IMR-90 (cell line): ENCODE measurements around the gene KRT76. TPM values are rescaled to one million over a fixed set of nuclear protein-coding genes. Genes with fewer than 3 reads are reported as not detected.

Experiments
- ATAC-seq: fragments of 200-7000 bp; cut with Tn5 transposase; 2 replicates; pipeline ENCODE4 v1.9.1; 2020; ENCODE audit warnings: low read depth, mild to moderate bottlenecking, moderate library complexity
- BruUV-seq: library from RNA; stranded (reverse); fragments of 400-500 nt; replicated peaks from 2 replicates; lab custom pipeline; 2021; lab: Mats Ljungman, UMichigan
- CTCF ChIA-PET: fragments of 300-600 bp; formaldehyde crosslinking; extraction: SDS; loops from one replicate; lab custom pipeline; 2021; ENCODE audit warnings: antibody characterized with exemption; lab: Yijun Ruan, JAX
- POLR2A ChIA-PET: fragments of 300-600 bp; sonication (Branson Sonifier 250); formaldehyde crosslinking; loops from one replicate; lab custom pipeline; 2022; ENCODE audit warnings: antibody characterized with exemption; ENCODE audit not compliant: unreplicated experiment; lab: Charles Lee
- DNase-seq: peaks from one replicate; pipeline ENCODE4 v3.0.0; 2013
- H2AFZ ChIP-seq: replicated peaks from 2 replicates; pipeline ENCODE3; 2013; ENCODE audit warnings: low read length, mild to moderate bottlenecking; ENCODE audit not compliant: poor library complexity
- H2AK5ac ChIP-seq: 2 replicates; pipeline ENCODE4 v1.6.1; 2013; ENCODE audit warnings: low read depth, low read length, inconsistent platforms
- H2AK9ac ChIP-seq: replicated peaks from 2 replicates; pipeline ENCODE3; 2013; ENCODE audit warnings: mild to moderate bottlenecking, low read depth, low read length, moderate library complexity; ENCODE audit not compliant: poor library complexity
- H2BK120ac ChIP-seq: 2 replicates; pipeline ENCODE4 v1.6.1; 2013; ENCODE audit warnings: low read depth, low read length, inconsistent platforms
- H2BK15ac ChIP-seq: 3 replicates; pipeline ENCODE4 v1.6.1; 2013; ENCODE audit warnings: low read depth, low read length, inconsistent platforms
- H2BK20ac ChIP-seq: 2 replicates; pipeline ENCODE4 v1.6.1; 2013; ENCODE audit warnings: low read depth, mild to moderate bottlenecking, inconsistent platforms, low read length, moderate library complexity
- H2BK5ac ChIP-seq: 2 replicates; pipeline ENCODE4 v1.6.1; 2013; ENCODE audit warnings: mild to moderate bottlenecking, low read depth, low read length, inconsistent platforms; ENCODE audit not compliant: poor library complexity, severe bottlenecking
- H3K14ac ChIP-seq: replicated peaks from 2 replicates; pipeline ENCODE4 v1.6.1; 2013; ENCODE audit warnings: low read depth, low read length, inconsistent platforms
- H3K18ac ChIP-seq: 2 replicates; pipeline ENCODE4 v1.6.1; 2013; ENCODE audit warnings: low read depth, low read length, control low read depth
- H3K23ac ChIP-seq: 2 replicates; pipeline ENCODE4 v1.6.1; 2013; ENCODE audit warnings: low read depth, low read length, inconsistent platforms
- H3K27ac ChIP-seq: 2 replicates; pipeline ENCODE4 v1.5.1; 2013; ENCODE audit warnings: mild to moderate bottlenecking, control low read depth, low read length; ENCODE audit not compliant: insufficient read depth
- H3K27me3 ChIP-seq: 2 replicates; pipeline ENCODE4 v1.6.1; 2013; ENCODE audit warnings: low read length; ENCODE audit not compliant: control insufficient read depth, insufficient read depth
- H3K36me3 ChIP-seq: 2 replicates; pipeline ENCODE4 v1.6.1; 2013; ENCODE audit warnings: low read length, mixed read lengths; ENCODE audit not compliant: control insufficient read depth, insufficient read depth
- H3K4ac ChIP-seq: 2 replicates; pipeline ENCODE4 v1.6.1; 2013; ENCODE audit warnings: low read depth, low read length, inconsistent platforms
- H3K4me1 ChIP-seq: 2 replicates; pipeline ENCODE4 v1.6.1; 2013; ENCODE audit warnings: low read length, mixed read lengths; ENCODE audit not compliant: control insufficient read depth, insufficient read depth
- H3K4me2 ChIP-seq: 2 replicates; pipeline ENCODE4 v1.6.1; 2013; ENCODE audit warnings: low read depth, mild to moderate bottlenecking, control low read depth, low read length, moderate library complexity
- H3K4me3 ChIP-seq: 2 replicates; pipeline ENCODE4 v1.5.1; 2013; ENCODE audit warnings: low read depth, mild to moderate bottlenecking, control low read depth, low read length, moderate library complexity; ENCODE audit not compliant: insufficient read depth
- H3K56ac ChIP-seq: 2 replicates; pipeline ENCODE4 v1.6.1; 2013; ENCODE audit warnings: low read length, inconsistent platforms; ENCODE audit not compliant: insufficient read depth; ENCODE audit errors: extremely low read depth
- H3K79me1 ChIP-seq, 2 experiments: 2 replicates each; pipeline ENCODE4 v1.6.1; 2013; ENCODE audit warnings: low read length in 2 of 2, inconsistent platforms in 1 of 2, low read depth in 1 of 2
- H3K9ac ChIP-seq: 2 replicates; pipeline ENCODE4 v1.6.1; 2013; ENCODE audit warnings: low read depth, low read length, control low read depth
- H3K9me1 ChIP-seq: 2 replicates; pipeline ENCODE4 v1.6.1; 2013; ENCODE audit warnings: low read length, inconsistent platforms; ENCODE audit not compliant: insufficient read depth
- H3K9me3 ChIP-seq: 2 replicates; pipeline ENCODE4 v1.6.1; 2013; ENCODE audit warnings: low read length; ENCODE audit not compliant: control insufficient read depth, insufficient read depth
- H4K20me1 ChIP-seq: 2 replicates; pipeline ENCODE4 v1.6.1; 2013; ENCODE audit warnings: low read length, inconsistent platforms; ENCODE audit not compliant: insufficient read depth
- H4K5ac ChIP-seq: 2 replicates; pipeline ENCODE4 v1.6.1; 2013; ENCODE audit warnings: mild to moderate bottlenecking, low read depth, low read length, control low read depth
- H4K8ac ChIP-seq, 2 experiments: 2 replicates each; pipeline ENCODE4 v1.6.1; 2013; ENCODE audit warnings: low read depth in 2 of 2, low read length in 2 of 2, control low read depth in 1 of 2, inconsistent platforms in 1 of 2
- H4K91ac ChIP-seq: 2 replicates; pipeline ENCODE4 v1.6.1; 2013; ENCODE audit warnings: low read depth, low read length, inconsistent platforms; ENCODE audit not compliant: insufficient read depth
- CEBPB ChIP-seq: IDR thresholded peaks from 2 replicates; pipeline ENCODE4 v1.6.1; 2012; ENCODE audit warnings: low read depth, low read length, improper control_type of control experiment
- MAZ ChIP-seq: IDR thresholded peaks from 2 replicates; pipeline ENCODE4 v1.6.1; 2012; ENCODE audit warnings: low read depth, mild to moderate bottlenecking, low read length, improper control_type of control experiment, moderate library complexity, borderline replicate concordance
- NFE2L2 ChIP-seq: fragments of 150-350 bp; IDR thresholded peaks from 2 replicates; pipeline ENCODE4 v1.6.1; 2016; ENCODE audit warnings: low read depth, mild to moderate bottlenecking, low read length
- RCOR1 ChIP-seq: IDR thresholded peaks from 2 replicates; pipeline ENCODE4 v1.6.1; 2012; ENCODE audit warnings: mild to moderate bottlenecking, low read length, improper control_type of control experiment; ENCODE audit not compliant: insufficient replicate concordance
- WGBS, 2 experiments: methylation state at CpG; one replicate each; pipeline versions ENCODE4 v1.1.5 to v1.1.7; 2013; ENCODE audit warnings: missing lambda C conversion rate in 2 of 2; ENCODE audit not compliant: insufficient read length in 1 of 2; ENCODE audit errors: extremely low coverage in 2 of 2; 5-methylcytosine and 5-hydroxymethylcytosine counted together
- dilution Hi-C: fragments of 300-500 bp; cut with HindIII; formaldehyde crosslinking; loops from one replicate; pipeline ENCODE4 v1.14.3; 2018; ENCODE audit warnings: low sequenced_read_pairs; ENCODE audit not compliant: unreplicated experiment
- in situ Hi-C: fragments of 300-500 bp; cut with MboI; formaldehyde crosslinking; loops from 3 replicates; pipeline ENCODE4 v1.14.3; 2019; ENCODE audit warnings: low sequenced_read_pairs, inconsistent platforms, mixed read lengths
- intact Hi-C: fragments of 100-400 bp; cut with micrococcal nuclease; formaldehyde crosslinking; loops from 2 replicates; pipeline ENCODE4 v1.10.0; 2022
- polyA plus RNA-seq, 3 experiments: library from polyadenylated mRNA; depleted of rRNA; stranded (reverse); fragments of >200 nt; gene quantifications; 2 replicates each; pipeline ENCODE4 v1.2.3, GENCODE V29; 2012; ENCODE audit warnings: low replicate concordance in 1 of 3
- total RNA-seq: library from RNA; depleted of rRNA; stranded (reverse); fragments of >200 nt; gene quantifications from 2 replicates; pipeline ENCODE4 v1.2.3, GENCODE V29; 2012
- TF ChIP-seq, protein P1 (sequence below): conservative IDR thresholded peaks from 2 replicates; pipeline ENCODE4 v1.5.1; 2012; ENCODE audit warnings: mild to moderate bottlenecking, low read depth, low read length, improper control_type of control experiment
- TF ChIP-seq, protein P2 (sequence below): fragments of 150-350 bp; IDR thresholded peaks from 2 replicates; pipeline ENCODE4 v1.6.1; 2016; ENCODE audit warnings: low read depth, mild to moderate bottlenecking, low read length, moderate library complexity, borderline replicate concordance

KRT76 gene
- total and polyA plus RNA-seq, 2 of the 4 experiments (the other 2 are of a cell fraction): not detected

GRCh38 chr12:52798671-52799504 is 21.7 kb upstream of the KRT76 start:
- peaks cover 3% of the 10 kb centered on the region for H3K27me3 ChIP-seq
- H2AK9ac ChIP-seq: no peak overlapping the region
- no peaks in the 10 kb centered on the region for H3K36me3 ChIP-seq
- no peak overlapping the region for H2AK5ac ChIP-seq
- no peak overlapping the region for H3K56ac ChIP-seq
- WGBS, 2 experiments: 80% methylated on average over 1 of the region's 7 CpGs; no CpG with 5 or more reads in 1 of the 2 experiments
- H3K9me1 ChIP-seq: peaks cover 3% of the 10 kb centered on the region; the same call in 1 of the 2 replicates
- no peaks in the 10 kb centered on the region for H3K9me3 ChIP-seq
- no peak overlapping the region for H4K5ac ChIP-seq
- H2BK120ac ChIP-seq: no peak overlapping the region
- H3K4me2 ChIP-seq: no peak overlapping the region
- ATAC-seq (no peak), DNase-seq (peak; percentile 9)
- no peak overlapping the region for H4K91ac ChIP-seq
- in situ Hi-C loops: no loop called here
- no peak overlapping the region; the same call in 1 of the 2 replicates for H2BK20ac ChIP-seq
- H2BK5ac ChIP-seq: no peak overlapping the region
- ChIA-PET POLR2A (no interaction called here), CTCF (no interaction called here)
- H3K23ac ChIP-seq: no peak overlapping the region
- no peak overlapping the region for H3K14ac ChIP-seq
- no peak overlapping the region for H2BK15ac ChIP-seq
- intact Hi-C loops: no loop called here
- H3K4ac ChIP-seq: no peak overlapping the region
- no peak overlapping the region for H3K4me3 ChIP-seq
- no peak overlapping the region for H4K8ac ChIP-seq
- no peak overlapping the region for H3K9ac ChIP-seq
- TF ChIP-seq CEBPB: no peak
- no peak for TF ChIP-seq RCOR1
- TF ChIP-seq, protein P1, sequence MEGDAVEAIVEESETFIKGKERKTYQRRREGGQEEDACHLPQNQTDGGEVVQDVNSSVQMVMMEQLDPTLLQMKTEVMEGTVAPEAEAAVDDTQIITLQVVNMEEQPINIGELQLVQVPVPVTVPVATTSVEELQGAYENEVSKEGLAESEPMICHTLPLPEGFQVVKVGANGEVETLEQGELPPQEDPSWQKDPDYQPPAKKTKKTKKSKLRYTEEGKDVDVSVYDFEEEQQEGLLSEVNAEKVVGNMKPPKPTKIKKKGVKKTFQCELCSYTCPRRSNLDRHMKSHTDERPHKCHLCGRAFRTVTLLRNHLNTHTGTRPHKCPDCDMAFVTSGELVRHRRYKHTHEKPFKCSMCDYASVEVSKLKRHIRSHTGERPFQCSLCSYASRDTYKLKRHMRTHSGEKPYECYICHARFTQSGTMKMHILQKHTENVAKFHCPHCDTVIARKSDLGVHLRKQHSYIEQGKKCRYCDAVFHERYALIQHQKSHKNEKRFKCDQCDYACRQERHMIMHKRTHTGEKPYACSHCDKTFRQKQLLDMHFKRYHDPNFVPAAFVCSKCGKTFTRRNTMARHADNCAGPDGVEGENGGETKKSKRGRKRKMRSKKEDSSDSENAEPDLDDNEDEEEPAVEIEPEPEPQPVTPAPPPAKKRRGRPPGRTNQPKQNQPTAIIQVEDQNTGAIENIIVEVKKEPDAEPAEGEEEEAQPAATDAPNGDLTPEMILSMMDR: no peak
- TF ChIP-seq, protein P2, sequence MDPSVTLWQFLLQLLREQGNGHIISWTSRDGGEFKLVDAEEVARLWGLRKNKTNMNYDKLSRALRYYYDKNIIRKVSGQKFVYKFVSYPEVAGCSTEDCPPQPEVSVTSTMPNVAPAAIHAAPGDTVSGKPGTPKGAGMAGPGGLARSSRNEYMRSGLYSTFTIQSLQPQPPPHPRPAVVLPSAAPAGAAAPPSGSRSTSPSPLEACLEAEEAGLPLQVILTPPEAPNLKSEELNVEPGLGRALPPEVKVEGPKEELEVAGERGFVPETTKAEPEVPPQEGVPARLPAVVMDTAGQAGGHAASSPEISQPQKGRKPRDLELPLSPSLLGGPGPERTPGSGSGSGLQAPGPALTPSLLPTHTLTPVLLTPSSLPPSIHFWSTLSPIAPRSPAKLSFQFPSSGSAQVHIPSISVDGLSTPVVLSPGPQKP: no peak
- TF ChIP-seq NFE2L2: no peak
- TF ChIP-seq MAZ: no peak
- no peak overlapping the region for H2AFZ ChIP-seq
- dilution Hi-C loops: no loop called here
- no peaks in the 10 kb centered on the region; the same call in 1 of the 2 replicates for H4K20me1 ChIP-seq
- no peak overlapping the region for H3K18ac ChIP-seq
- no peaks in the 10 kb centered on the region for H3K79me1 ChIP-seq
- no peak overlapping the region for H3K27ac ChIP-seq
- BruUV-seq: no TSS peak
- no peaks in the 10 kb centered on the region for H3K4me1 ChIP-seq
